NCI-H82 (cell line): ENCODE measurements around the gene CALD1.

Experiments
- DNase-seq: peaks from one replicate; lab custom pipeline; 2025; lab: John Stamatoyannopoulos, UW

CALD1 gene

DNA sequence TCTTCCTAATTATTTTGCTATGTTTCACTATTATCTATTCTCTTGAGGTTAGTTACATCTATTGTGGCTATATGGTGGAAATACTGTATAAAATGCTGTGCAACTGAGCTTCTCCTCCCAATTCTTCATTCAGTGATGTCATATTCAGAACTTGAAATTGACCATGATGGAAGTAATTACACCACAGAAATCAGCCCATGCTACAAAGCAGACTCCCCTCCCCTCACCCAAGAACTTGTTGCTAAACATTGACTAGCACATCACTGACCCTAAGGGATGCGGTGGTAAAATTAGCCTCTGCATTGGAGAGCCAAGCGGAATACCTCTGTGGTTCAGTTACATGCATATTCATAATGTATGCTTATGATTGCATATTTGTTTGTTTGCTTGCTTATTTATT is 8.8 kb downstream of the CALD1 start:
- DNase-seq, result no peak

DNA sequence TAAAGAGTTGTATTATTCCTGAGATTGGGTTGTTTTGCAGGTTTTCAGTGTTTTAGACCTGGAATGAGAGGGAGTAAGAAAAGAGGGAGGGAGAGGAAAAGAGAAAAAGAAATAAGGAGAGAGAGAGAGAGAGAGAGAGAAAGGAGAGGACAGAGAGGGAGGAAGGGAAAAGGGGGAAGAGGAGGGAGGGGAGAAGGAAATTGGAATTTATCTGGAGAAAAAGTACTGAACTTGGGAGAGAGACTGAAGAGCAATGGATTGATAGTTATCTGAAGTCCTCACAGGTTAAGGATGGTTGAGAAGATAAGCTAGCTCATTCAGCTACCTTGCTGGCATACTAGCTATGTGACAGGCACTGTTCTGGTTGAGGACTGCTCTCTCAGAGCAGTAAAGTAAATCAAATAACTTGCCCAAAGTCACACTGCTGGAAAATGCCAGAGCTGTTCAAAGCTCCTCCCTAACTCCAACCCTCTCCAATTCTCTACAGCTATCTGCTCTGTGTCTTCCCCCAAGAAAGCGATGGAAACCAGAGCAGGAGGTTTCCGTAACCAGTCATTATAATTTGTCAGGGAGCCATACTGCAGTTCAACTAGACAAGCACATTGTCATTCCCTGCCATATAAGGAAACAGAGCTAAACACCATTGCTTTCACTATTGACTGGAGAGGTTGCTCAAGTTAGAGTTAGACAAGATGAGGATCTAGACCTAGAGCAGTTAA is 10.7 kb downstream of the CALD1 start:
- no peak for DNase-seq

DNA sequence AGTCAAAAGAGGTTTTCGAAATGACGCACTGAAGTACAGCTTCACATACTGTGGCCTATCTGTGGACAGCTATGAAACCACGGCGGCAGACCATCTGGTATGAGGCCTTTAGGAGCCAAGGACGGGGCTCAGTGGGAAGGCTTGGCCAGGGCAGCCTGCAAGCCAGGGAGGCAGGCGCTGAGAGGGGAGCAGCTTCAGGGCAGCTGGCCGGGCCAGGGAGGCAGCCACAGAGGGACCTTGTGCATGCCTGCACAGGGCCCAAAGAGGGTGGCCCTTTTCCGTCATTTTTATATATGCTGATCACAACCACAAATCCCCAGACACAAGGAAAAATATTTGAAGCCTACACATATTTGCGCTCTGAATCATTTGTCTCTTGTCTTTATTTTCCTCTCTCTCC is 13.5 kb downstream of the CALD1 start:
- no peak for DNase-seq

DNA sequence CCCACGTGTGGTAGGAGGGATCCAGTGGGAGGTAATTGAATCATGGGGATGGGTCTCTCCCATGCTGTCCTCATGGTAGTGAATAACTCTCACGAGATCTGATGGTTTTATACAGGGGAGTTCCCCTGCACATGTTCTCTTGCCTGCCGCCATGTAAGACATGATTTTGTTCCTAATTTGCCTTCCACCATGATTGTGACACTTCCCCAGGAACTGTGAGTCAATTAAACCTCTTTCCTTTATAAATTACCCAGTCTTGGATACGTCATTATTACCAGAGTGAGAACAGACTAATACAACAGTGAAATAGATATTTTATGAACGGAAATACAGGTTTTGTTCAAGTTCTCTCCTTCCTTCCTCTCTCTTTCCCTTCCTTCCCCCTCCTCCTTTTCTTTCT is 15.8 kb downstream of the CALD1 start:
- no peak for DNase-seq

DNA sequence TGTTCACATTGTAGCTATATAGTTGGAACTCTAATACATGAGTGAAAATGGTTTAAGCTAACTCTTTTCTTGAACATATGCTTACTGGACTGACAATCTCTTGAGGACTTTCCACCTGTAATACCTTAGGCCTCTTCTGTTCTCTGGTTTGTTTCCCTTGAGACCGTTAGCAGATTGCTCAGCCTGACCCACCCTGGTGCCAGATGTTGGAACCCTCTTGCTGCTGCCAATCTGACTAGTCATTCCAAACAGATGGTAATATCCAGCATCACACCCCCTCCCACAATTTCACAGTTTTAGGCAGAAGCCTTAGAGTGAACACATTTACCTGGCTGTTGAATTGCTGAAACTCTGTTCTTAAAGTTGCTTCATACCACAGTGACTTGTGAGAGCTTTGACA is 18.7 kb downstream of the CALD1 start:
- peak; percentile 32 for DNase-seq

DNA sequence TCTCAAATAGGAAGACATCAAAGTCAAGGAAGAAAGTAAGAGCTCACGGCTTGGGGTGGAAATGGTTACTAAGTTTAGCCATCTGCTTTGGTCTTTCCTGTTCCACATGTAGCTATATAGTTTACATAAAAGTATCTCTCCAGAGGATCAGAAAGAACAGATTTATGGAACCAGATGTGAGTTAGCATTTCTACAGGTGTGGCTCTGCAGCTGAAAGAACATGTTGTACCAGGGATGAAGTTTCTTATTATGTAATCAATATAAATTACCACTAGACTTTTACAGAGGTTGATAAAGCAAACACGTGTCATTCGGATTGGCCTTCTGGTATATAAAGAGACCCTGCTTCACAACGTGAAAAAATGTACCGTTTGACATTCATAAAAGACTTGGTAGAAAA is 19.9 kb downstream of the CALD1 start:
- no peak for DNase-seq

DNA sequence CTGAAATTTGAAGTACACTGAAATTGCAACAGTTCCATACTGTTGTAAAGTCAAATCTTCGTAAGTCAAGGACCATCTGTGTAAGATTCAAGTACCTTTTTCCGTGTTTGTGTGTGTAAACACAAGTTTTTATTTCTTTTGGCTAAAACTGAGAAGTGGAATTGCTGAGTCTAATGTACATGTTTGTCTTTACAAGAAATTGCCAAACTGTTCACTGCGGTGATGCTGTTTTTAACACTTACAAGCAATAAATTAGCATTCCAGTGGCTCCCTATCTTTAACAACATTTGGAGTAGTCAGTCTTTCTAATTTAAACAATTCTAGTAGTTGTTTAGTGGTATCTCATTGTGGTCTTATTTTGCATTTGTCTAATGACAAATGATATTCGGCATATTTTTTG is 23.3 kb downstream of the CALD1 start:
- no peak for DNase-seq

DNA sequence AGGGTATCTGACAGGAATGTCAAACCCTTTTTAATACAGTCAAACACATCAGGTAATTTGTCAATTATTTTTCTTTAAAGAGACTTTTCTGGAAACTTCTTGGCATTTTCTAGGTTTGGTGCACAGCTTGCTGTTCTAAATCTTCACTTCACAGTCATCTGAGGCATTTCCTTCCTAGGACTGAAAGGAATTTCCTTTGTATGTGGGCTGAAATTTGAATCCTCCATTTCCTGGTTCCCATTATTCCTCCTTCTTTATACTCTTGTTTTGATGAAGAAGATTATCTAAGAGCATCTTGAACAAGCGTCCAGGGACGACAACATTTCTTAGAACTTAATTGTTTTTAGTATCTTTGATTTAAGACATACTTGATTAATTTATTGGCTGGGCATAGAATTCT is 24.9 kb downstream of the CALD1 start:
- no peak for DNase-seq

DNA sequence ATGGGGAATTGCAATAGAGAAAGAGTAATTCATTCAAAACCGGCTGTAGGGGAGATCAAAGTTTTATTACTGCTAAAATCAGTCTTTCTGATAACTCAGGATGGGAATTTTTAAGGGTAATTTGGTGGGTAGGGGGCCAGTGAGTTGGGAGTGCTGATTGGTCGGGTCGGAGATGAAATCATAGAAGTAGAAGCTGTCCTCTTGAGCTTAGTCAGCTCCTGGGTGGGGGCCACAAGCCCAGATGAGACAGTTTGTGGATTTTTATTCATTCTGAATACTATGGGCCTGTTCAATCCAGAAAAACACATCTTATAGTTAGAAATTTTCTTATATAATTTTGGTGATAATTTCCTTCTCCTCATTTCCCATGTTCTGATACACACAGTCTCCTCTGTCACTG is 25.4 kb downstream of the CALD1 start:
- no peak for DNase-seq

DNA sequence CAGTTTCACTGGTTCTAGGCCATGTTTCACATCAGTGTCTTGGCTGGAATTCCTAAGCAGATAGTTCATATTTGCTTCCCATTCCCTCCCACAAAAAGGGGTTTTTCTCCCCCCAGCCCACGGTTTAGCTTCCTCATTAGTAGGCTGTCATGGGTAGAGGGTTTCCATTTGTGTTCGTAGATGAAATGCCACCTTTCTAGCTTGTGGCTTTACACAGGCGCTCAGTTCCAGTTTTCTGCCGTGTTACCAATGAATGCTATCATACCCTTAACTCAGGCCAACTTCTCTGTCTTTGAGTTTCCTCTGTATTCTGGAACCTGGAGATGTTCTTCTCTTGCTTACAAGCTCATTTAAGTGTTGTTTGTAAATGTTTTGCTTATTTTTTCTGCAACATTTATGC is 26.8 kb downstream of the CALD1 start:
- no peak for DNase-seq

DNA sequence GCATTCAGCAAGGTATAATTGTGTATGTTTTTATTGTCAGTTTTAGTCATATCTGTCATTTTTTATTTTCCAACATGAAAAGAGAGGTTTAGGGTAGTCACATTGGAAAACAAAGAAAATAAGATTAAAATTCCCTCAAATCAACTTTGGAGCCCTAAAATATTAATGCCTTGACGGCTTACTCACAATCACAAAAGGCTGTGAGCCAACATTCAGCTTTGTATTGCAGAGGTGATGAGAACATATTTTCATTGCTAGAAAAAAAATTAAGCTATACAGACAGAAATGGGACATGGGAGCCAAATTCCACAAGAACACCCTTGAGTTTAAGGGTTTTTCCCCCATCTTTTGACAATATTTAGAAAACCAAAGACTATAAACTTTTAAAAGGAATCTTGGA is 30.2 kb downstream of the CALD1 start:
- no peak for DNase-seq

DNA sequence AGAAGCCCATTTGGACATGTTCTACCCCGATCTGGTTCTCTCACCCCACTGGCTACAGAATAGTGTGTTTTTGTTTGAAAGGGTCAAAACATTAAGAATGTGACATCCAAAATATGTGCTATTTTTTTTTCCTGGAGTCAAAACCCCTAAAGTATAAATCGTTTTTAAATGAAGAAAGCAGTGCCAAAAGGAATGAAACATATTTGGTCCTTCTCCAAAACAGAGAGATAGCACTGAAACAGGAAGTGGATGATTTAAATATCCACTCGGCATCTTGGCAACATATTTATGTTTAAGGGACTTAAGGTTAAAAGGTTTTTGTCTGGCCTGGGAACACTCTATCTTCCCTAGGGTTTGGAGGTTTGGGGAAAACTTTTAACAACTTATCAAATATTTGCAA is 32.3 kb downstream of the CALD1 start:
- no peak for DNase-seq

DNA sequence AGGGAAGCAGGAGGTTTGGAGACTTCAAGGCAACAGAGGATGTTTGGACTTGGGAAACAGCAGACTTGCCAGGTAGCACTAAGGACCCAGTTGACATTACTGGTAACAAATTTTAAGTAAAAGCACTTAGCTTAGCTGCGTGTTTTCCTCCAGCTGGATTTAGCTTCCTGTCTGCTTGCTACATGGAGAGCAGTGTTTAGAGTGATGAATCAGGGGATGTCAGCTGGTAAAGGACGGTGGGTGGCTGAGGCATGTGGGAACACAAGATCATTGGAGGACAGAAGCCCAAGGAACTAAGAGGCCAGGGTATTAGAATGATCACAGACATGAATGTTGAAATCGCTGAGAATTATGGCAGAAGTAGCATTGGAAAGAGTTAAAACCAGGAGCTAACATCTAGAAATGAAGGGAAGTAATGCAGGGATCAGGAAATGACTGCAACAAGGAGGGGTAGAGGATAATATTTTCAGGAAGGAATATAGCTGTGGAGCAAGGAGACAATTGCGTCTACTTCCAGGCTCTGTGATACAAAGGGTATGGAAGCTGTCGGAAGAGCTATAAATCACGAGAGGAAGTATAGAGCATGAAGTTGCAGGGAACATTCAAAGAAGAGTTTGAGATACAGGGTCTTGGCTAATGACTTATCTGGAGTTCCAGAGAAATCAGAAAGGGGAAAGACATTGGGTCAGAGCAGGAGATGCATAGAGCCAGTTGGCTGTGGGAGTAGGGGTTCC is 34.4 kb downstream of the CALD1 start:
- DNase-seq, result no peak

DNA sequence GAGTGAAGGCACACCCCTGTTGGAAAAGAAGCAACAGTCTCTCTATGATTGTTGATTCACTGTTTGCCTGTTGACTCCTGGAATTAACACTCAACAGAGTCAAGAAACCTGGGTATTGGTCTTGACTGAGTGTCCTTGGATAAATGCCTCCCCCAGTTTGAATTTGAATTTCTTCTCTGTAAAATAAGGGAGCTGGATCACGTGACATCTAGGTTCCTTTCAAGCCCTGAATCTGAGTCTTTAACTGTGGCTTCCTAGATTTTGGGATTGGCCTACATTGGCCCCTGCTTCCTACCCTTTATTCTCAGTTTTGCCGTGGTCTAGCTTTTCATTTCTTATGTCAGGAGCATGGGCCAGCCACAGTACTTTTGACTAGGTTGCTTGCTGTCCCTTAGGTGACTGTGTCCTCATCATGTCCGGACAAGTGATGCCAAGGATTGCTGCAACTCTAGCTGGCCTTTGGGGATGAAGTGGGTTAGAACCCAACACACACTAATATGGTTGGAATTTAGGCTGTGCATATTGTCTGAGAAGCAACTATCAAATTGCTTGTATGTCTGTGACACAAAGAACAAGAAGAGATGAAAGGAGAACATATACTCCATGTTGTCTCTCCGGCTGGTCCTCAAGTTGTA is 35.4 kb downstream of the CALD1 start:
- no peak for DNase-seq

DNA sequence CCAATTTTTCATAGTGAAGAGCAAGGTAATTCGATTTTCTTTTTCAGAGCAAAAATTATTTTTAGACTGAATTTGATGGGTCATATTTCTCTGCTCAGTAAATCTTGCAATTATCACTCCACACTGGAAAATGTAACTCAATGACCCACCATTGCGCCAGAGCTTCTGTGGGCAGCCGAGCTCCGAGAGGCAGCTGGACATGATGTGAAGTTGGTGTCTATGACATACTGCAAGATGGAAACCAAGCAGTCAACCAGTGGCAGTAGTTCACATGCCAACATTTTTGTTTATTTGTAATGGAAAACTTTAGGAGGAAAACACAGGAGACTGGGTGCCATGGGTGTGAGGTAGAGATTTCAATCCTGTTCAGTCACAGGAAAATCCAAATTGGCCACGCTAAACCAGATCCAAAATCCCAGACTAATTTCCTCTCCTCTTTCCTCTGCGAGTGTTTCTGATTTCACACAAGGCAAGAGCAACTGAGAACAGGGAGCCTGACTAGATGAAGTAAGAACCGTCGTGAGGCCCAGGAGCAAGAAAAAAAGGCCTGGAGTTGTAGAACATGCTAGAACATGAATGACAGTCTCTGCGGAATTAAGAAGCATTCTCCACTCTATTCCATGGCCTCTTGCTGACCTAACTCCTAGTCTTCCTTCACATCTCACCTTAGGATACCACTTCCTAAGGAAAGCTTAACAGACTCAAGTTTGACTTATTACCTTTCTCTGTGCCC is 39.3 kb downstream of the CALD1 start:
- DNase-seq, result no peak

DNA sequence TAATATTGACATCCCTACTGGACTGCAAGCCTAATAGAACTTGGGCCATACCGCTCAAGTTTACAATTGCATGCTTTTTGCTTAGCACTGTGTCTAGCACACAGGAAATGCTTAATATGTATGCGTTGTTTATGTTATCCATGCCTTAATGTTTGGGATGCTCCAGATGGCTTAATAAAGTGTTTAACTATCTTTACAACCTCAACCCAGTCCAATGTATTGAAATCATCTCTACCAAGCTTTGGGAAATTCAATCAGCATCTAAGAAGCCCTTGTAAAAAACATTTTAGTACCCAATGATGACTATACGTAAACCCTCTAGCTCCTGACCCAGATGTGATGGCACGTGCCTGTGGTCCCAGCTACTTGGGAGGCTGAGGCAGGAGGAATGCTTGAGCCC is 40.0 kb downstream of the CALD1 start:
- no peak for DNase-seq

DNA sequence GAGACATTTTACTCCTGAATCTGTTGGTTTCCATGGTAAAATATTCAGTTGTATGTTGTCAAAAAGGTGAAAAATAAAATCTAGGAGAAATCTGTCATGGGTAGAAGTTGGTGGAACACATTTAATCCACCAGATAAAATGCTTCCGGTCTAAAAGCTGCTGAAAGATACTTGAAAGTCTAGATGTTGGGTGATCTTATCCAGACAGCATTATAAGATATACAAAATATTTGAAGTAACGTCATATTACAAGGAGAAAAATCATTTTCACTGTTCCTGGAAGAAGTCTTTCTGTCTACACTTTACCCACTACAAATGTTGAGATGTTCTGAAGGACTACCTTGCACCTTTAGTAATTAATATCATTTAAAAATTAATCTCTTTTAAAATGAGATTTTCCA is 40.9 kb downstream of the CALD1 start:
- no peak for DNase-seq

DNA sequence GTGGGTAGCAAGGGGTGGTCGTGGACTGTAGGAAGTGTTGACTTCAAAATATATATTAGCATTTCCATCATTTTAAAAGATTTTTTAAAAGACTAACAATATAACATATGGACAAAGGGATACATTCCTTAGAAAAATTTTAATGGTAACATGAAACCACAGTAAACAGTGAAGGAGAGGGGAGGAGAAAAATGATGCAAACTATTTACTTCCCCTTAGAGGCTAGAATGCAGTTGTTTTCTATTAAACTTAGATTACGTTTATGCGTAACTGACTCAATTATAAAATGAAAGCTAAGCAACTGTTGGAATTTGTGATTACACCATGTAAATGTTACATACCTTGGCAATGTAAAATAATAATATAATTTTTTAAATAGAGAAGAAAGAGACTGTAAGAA is 41.3 kb downstream of the CALD1 start:
- DNase-seq, result no peak

DNA sequence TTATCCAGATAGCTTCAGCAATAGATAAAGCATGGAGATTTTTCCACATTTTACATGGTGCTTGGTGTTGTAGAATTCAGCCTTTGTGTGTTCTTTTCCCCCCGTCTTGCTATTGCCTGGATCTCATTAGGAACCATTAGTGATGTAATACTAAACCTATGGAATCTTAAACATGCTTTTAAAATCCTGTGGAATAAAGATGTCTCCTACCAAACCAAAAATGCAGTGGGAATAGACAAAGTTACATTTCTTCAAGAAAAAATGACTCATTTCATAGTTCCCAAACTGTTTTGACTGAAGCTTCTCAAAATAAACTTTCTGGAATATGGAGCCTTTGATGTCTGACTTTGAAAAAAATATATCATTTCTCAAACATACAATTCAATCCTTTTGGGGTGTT is 44.0 kb downstream of the CALD1 start:
- no peak for DNase-seq

DNA sequence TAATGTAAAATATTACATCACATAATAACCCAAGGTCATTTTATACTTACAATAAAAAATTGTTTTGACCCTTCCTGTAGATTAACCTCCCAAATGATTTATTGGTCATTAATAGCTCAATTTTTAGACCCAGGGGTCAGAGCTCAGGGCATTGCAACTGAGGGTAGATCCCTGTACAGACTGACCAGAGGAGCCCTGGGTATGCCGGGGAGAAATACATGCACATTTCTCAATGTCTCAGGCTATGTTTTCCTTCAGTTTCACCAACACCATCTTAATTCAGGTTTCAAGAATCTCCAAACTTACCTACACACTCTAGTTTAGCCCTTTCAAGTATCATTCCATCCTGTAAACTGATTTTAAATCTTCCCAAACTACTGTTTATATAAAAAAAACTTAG is 46.2 kb downstream of the CALD1 start:
- no peak for DNase-seq

DNA sequence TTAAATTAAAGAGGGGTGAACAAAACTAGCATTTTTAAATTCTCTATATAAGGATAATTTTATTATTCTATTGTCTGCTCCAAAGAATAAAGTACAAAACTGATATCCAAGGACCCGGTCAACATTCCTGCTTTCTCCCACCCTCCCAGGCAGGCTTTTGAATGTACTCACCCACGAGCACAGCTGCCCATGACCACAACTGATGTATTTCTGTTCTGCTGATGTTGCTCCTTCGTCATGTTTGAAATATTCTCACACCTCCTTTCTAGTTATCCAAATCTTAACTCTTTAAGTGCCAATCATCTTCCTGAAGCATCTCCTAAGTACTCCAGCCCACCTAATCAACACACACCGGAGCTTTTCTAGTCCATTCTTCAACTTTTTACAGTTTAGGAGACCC is 46.7 kb downstream of the CALD1 start:
- no peak for DNase-seq

DNA sequence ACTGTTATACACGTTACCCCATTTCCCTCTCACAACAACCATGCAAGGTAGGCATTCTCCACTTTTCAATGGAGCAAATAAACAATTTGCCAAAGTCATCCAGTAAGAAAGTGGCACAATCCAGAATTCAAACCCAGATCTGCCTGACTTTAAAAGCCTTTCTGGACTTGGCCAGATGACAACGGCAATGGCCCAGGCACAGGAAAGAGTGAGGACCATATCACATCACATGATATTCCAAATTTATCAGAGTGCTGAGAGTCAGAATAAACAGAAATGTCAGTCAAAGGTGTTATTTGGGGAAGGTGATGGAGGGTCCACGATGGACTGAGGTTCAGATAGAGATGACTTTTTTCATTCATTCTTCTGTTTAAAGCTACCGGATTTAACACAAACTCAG is 48.0 kb downstream of the CALD1 start:
- no peak for DNase-seq

DNA sequence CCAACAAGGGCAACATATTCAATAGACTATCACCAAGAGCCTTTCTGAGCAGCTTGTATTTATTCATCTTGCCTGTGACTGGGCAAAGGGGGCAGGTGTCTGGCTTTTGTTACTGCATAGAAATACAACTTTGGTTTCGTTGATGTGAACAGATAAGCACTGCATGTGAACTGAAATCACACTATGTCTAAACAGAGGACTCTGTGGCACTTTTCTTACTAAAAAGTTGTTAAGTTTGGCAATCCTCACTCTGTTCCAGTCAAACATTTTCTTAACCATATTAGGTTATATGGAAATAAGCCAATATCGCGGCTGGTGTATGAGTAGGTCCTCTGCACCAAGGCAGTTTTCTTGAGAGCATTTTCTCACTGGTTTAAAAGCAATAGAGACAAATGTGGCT is 48.5 kb downstream of the CALD1 start:
- no peak for DNase-seq
